ENCODE data around the gene LENG8.

LENG8 gene

GRCh38 chr19:54435551-54436016 is 13.4 kb upstream of the LENG8 start:
- no peak for TF ChIP-seq TCF12 (IDR thresholded peaks at IDR 0.05; ENCODE audit: low read depth)
- no peak for TF ChIP-seq YY1 (IDR thresholded peaks at IDR 0.05; ENCODE audit: low read depth)
- no peak for TF ChIP-seq ZBTB7A (IDR thresholded peaks at IDR 0.05; ENCODE audit: low read depth)
- no peak for TF ChIP-seq FOXM1 (IDR thresholded peaks at IDR 0.05; ENCODE audit: borderline replicate concordance, low read depth)
- TF ChIP-seq, protein P1, sequence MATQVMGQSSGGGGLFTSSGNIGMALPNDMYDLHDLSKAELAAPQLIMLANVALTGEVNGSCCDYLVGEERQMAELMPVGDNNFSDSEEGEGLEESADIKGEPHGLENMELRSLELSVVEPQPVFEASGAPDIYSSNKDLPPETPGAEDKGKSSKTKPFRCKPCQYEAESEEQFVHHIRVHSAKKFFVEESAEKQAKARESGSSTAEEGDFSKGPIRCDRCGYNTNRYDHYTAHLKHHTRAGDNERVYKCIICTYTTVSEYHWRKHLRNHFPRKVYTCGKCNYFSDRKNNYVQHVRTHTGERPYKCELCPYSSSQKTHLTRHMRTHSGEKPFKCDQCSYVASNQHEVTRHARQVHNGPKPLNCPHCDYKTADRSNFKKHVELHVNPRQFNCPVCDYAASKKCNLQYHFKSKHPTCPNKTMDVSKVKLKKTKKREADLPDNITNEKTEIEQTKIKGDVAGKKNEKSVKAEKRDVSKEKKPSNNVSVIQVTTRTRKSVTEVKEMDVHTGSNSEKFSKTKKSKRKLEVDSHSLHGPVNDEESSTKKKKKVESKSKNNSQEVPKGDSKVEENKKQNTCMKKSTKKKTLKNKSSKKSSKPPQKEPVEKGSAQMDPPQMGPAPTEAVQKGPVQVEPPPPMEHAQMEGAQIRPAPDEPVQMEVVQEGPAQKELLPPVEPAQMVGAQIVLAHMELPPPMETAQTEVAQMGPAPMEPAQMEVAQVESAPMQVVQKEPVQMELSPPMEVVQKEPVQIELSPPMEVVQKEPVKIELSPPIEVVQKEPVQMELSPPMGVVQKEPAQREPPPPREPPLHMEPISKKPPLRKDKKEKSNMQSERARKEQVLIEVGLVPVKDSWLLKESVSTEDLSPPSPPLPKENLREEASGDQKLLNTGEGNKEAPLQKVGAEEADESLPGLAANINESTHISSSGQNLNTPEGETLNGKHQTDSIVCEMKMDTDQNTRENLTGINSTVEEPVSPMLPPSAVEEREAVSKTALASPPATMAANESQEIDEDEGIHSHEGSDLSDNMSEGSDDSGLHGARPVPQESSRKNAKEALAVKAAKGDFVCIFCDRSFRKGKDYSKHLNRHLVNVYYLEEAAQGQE (IDR thresholded peaks at IDR 0.05; ENCODE audit: low read depth), result no peak
- no peak for TF ChIP-seq TEAD4 (IDR thresholded peaks at IDR 0.05)
- TF ChIP-seq MAX (IDR thresholded peaks at IDR 0.05), result no peak
- TF ChIP-seq EGR1 (IDR thresholded peaks at IDR 0.05), result no peak
- no peak for TF ChIP-seq NFIC (IDR thresholded peaks at IDR 0.05)
- TF ChIP-seq TAF1 (IDR thresholded peaks at IDR 0.05; ENCODE audit: low read depth), result no peak
- TF ChIP-seq RAD21 (IDR thresholded peaks at IDR 0.05; ENCODE audit: low read depth), result no peak
- TF ChIP-seq CEBPB (IDR thresholded peaks at IDR 0.05), result no peak
- TF ChIP-seq, protein P2, sequence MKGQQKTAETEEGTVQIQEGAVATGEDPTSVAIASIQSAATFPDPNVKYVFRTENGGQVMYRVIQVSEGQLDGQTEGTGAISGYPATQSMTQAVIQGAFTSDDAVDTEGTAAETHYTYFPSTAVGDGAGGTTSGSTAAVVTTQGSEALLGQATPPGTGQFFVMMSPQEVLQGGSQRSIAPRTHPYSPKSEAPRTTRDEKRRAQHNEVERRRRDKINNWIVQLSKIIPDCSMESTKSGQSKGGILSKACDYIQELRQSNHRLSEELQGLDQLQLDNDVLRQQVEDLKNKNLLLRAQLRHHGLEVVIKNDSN (IDR thresholded peaks at IDR 0.05), result no peak
- no peak for TF ChIP-seq CREB1 (IDR thresholded peaks at IDR 0.05; ENCODE audit: low read depth)
- TF ChIP-seq EP300 (IDR thresholded peaks at IDR 0.05; ENCODE audit: borderline replicate concordance), result no peak

DNA sequence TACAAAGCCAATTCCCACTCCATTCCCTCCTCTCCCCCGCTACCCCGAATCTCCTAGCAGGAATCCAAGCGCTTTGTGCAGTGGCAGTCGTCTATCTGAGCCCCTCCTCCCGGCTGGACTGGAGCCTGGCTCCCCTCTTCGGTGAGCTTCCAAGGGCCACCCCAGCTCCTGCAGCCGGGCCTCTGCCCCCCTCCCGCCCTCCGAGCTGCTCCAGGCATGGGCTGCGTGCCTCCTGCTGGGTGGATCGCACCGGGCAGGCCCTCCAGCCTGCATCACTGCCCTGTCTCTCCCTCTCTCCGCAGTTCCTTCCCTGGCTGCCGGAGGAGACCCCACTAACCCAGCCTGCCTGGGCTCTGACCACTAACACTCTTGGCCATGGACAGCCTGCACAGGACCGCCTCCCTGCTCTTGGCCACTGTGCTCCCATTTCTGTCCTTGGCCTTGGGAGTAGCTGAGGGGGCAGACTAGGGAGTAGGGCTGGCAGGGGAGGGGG is 12.9 kb upstream of the LENG8 start:
- TF ChIP-seq EGR1 (IDR thresholded peaks at IDR 0.05) (no peak), NFIC (IDR thresholded peaks at IDR 0.05) (no peak), CREB1 (IDR thresholded peaks at IDR 0.05; ENCODE audit: low read depth) (no peak), YY1 (IDR thresholded peaks at IDR 0.05; ENCODE audit: low read depth) (no peak), MAX (IDR thresholded peaks at IDR 0.05) (no peak), CEBPB (IDR thresholded peaks at IDR 0.05) (no peak), RAD21 (IDR thresholded peaks at IDR 0.05; ENCODE audit: low read depth) (no peak), FOXM1 (IDR thresholded peaks at IDR 0.05; ENCODE audit: borderline replicate concordance, low read depth) (no peak), TCF12 (IDR thresholded peaks at IDR 0.05; ENCODE audit: low read depth) (no peak), TAF1 (IDR thresholded peaks at IDR 0.05; ENCODE audit: low read depth) (no peak), TEAD4 (IDR thresholded peaks at IDR 0.05) (no peak), EP300 (IDR thresholded peaks at IDR 0.05; ENCODE audit: borderline replicate concordance) (no peak)
- TF ChIP-seq, protein P1 (IDR thresholded peaks at IDR 0.05; ENCODE audit: low read depth), result no peak
- TF ChIP-seq, protein P2 (IDR thresholded peaks at IDR 0.05), result no peak

DNA sequence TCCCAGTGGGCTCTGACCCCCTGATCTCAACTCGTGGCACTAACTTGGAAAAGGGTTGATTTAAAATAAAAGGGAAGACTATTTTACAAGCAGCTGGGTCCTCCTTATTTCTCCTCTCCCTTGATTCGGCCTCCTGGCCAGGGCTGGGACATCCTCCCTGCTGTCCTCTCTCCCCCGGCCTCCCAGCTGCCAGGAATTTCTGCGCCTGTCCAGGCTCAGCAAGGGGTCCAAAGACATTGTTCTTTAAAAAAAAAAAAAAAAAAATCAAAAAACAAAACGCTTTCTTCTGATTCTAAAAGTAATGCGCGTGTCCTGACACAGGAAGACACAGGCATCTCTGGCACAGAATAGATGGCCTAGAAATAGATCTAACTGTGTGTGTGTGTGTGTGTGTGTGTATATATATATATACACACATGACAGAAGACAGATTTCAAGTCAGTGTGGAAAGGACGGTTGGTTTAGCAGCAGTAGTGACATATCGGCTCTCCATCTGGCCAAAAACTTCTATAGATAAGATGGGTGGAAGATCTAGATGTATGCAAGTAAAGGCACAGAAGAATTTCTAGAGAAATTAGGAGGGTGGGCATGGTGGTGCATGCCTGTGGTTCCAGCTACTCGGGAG is 12.3 kb upstream of the LENG8 start:
- TF ChIP-seq EGR1 (IDR thresholded peaks at IDR 0.05) (no peak), TEAD4 (IDR thresholded peaks at IDR 0.05) (no peak), TCF12 (IDR thresholded peaks at IDR 0.05; ENCODE audit: low read depth) (no peak), MAX (IDR thresholded peaks at IDR 0.05) (no peak), YY1 (IDR thresholded peaks at IDR 0.05; ENCODE audit: low read depth) (no peak), NFIC (IDR thresholded peaks at IDR 0.05) (no peak), ZBTB7A (IDR thresholded peaks at IDR 0.05; ENCODE audit: low read depth) (no peak), CEBPB (IDR thresholded peaks at IDR 0.05) (no peak), RAD21 (IDR thresholded peaks at IDR 0.05; ENCODE audit: low read depth) (no peak), FOXM1 (IDR thresholded peaks at IDR 0.05; ENCODE audit: borderline replicate concordance, low read depth) (no peak), EP300 (IDR thresholded peaks at IDR 0.05; ENCODE audit: borderline replicate concordance) (no peak)
- TF ChIP-seq, protein P2 (IDR thresholded peaks at IDR 0.05), result no peak
- TF ChIP-seq, protein P1 (IDR thresholded peaks at IDR 0.05; ENCODE audit: low read depth), result no peak
